H9 (cell line): ENCODE results near the gene MBLAC1. TPM values are rescaled to one million over a fixed set of nuclear protein-coding genes. Genes with fewer than 3 reads are reported as not detected.

Experiments used
- DNase-seq: peaks from one replicate; pipeline ENCODE4 v3.0.0-alpha.2; 2017
- H2AFZ ChIP-seq: one replicate; pipeline ENCODE4 v1.6.1; 2013; ENCODE audit warnings: mild to moderate bottlenecking, low read length, control low read depth, moderate library complexity
- H2AK5ac ChIP-seq: 2 replicates; pipeline ENCODE4 v1.6.1; 2013; ENCODE audit warnings: low read length, control low read depth, mixed read lengths; ENCODE audit not compliant: insufficient read length
- H2BK120ac ChIP-seq: one replicate; pipeline ENCODE4 v1.6.1; 2013; ENCODE audit warnings: low read depth, mild to moderate bottlenecking, low read length, control low read depth, inconsistent platforms; ENCODE audit not compliant: poor library complexity, severe bottlenecking
- H2BK12ac ChIP-seq: 2 replicates; pipeline ENCODE4 v1.6.1; 2013; ENCODE audit warnings: low read length, control low read depth, mixed read lengths, low read depth; ENCODE audit not compliant: insufficient read length
- H2BK15ac ChIP-seq: 2 replicates; pipeline ENCODE4 v1.6.1; 2013; ENCODE audit warnings: low read depth, low read length, control low read depth
- H2BK20ac ChIP-seq: one replicate; pipeline ENCODE4 v1.6.1; 2013; ENCODE audit warnings: low read depth, mild to moderate bottlenecking, low read length, control low read depth, inconsistent platforms; ENCODE audit not compliant: poor library complexity, severe bottlenecking
- H2BK5ac ChIP-seq: 2 replicates; pipeline ENCODE4 v1.6.1; 2013; ENCODE audit warnings: low read length, control low read depth, mixed read lengths; ENCODE audit not compliant: insufficient read length
- H3K14ac ChIP-seq: 2 replicates; pipeline ENCODE4 v1.6.1; 2013; ENCODE audit warnings: low read length, control low read depth; ENCODE audit not compliant: insufficient read depth
- H3K18ac ChIP-seq: 2 replicates; pipeline ENCODE4 v1.6.1; 2013; ENCODE audit warnings: low read depth, mild to moderate bottlenecking, mixed read lengths, low read length, control low read depth; ENCODE audit not compliant: insufficient read length
- H3K23ac ChIP-seq: 2 replicates; pipeline ENCODE4 v1.6.1; 2013; ENCODE audit warnings: low read length, control low read depth, mixed read lengths, low read depth; ENCODE audit not compliant: insufficient read length
- H3K23me2 ChIP-seq: 2 replicates; pipeline ENCODE4 v1.6.1; 2013; ENCODE audit warnings: low read depth, mild to moderate bottlenecking, mixed read lengths, low read length, control low read depth; ENCODE audit not compliant: insufficient read length, poor library complexity, severe bottlenecking
- H3K27ac ChIP-seq: 2 replicates; pipeline ENCODE4 v1.5.1; 2013; ENCODE audit warnings: low read length, control low read depth, mixed read lengths, low read depth; ENCODE audit not compliant: insufficient read length
- H3K27me3 ChIP-seq: 2 replicates; pipeline ENCODE4 v1.6.1; 2013; ENCODE audit warnings: low read length, control low read depth, inconsistent platforms; ENCODE audit not compliant: insufficient read depth
- H3K4ac ChIP-seq: 2 replicates; pipeline ENCODE4 v1.6.1; 2013; ENCODE audit warnings: low read depth, mild to moderate bottlenecking, control low read depth, inconsistent platforms, low read length, moderate library complexity
- H3K4me1 ChIP-seq: 2 replicates; pipeline ENCODE4 v1.6.1; 2013; ENCODE audit warnings: low read length, control low read depth, inconsistent platforms; ENCODE audit not compliant: insufficient read depth
- H3K4me2 ChIP-seq: 2 replicates; pipeline ENCODE4 v1.6.1; 2013; ENCODE audit warnings: low read length, control low read depth, mixed read lengths; ENCODE audit not compliant: insufficient read length, insufficient read depth
- H3K56ac ChIP-seq: 2 replicates; pipeline ENCODE4 v1.6.1; 2013; ENCODE audit warnings: low read depth, mild to moderate bottlenecking, mixed read lengths, low read length, control low read depth; ENCODE audit not compliant: insufficient read length
- H3K79me1 ChIP-seq: 2 replicates; pipeline ENCODE4 v1.6.1; 2013; ENCODE audit warnings: low read depth, mild to moderate bottlenecking, moderate library complexity, low read length, control low read depth, inconsistent platforms; ENCODE audit not compliant: insufficient read depth, poor library complexity, severe bottlenecking
- H3K79me2 ChIP-seq: 2 replicates; pipeline ENCODE4 v1.6.1; 2013; ENCODE audit warnings: low read length, control low read depth, inconsistent platforms; ENCODE audit not compliant: insufficient read depth
- H3K9ac ChIP-seq: 2 replicates; pipeline ENCODE4 v1.6.1; 2013; ENCODE audit warnings: low read length, control low read depth, mixed read lengths; ENCODE audit not compliant: insufficient read length; ENCODE audit errors: extremely low read depth
- H3K9me3 ChIP-seq: one replicate; pipeline ENCODE4 v1.6.1; 2013; ENCODE audit warnings: low read depth, low read length, inconsistent platforms; ENCODE audit not compliant: control insufficient read depth
- H3T11ph ChIP-seq: one replicate; pipeline ENCODE4 v1.6.1; 2013; ENCODE audit warnings: mild to moderate bottlenecking, low read length, control low read depth, inconsistent platforms
- H4K20me1 ChIP-seq: one replicate; pipeline ENCODE4 v1.6.1; 2013; ENCODE audit not compliant: control insufficient read depth, insufficient read length, insufficient read depth
- H4K5ac ChIP-seq: 2 replicates; pipeline ENCODE4 v1.6.1; 2013; ENCODE audit warnings: low read depth, mild to moderate bottlenecking, mixed read lengths, low read length, control low read depth; ENCODE audit not compliant: insufficient read length
- H4K8ac ChIP-seq: replicated peaks from 2 replicates; pipeline ENCODE4 v1.6.1; 2013; ENCODE audit warnings: low read length, control low read depth, mixed read lengths, low read depth; ENCODE audit not compliant: insufficient read length
- H4K91ac ChIP-seq: 2 replicates; pipeline ENCODE4 v1.6.1; 2013; ENCODE audit warnings: low read depth, mild to moderate bottlenecking, moderate library complexity, mixed read lengths, low read length, control low read depth; ENCODE audit not compliant: insufficient read length
- H3K27ac Mint-ChIP-seq, 3 experiments: 2 replicates in 2 of 3; 3 replicates in 1 of 3; pipeline ENCODE4 v1.8.0; 2020 to 2021; ENCODE audit warnings: mixed read lengths in 3 of 3, mild to moderate bottlenecking in 1 of 3, moderate library complexity in 1 of 3
- H3K27me3 Mint-ChIP-seq: 2 replicates; pipeline ENCODE4 v1.8.0; 2021; ENCODE audit warnings: low read depth, mild to moderate bottlenecking, moderate library complexity, mixed read lengths
- H3K36me3 Mint-ChIP-seq, 3 experiments: 2 replicates in 2 of 3; 3 replicates in 1 of 3; pipeline ENCODE4 v1.8.0; 2020 to 2021; ENCODE audit warnings: low read depth in 3 of 3, mixed read lengths in 3 of 3; ENCODE audit not compliant: insufficient read depth in 1 of 3
- H3K4me1 Mint-ChIP-seq, 2 experiments: 2 replicates each; pipeline ENCODE4 v1.8.0; 2020; ENCODE audit warnings: mixed read lengths in 2 of 2
- H3K4me3 Mint-ChIP-seq, 2 experiments: 2 replicates in 1 of 2; 3 replicates in 1 of 2; pipeline ENCODE4 v1.8.0; 2020 to 2021; ENCODE audit warnings: mild to moderate bottlenecking in 2 of 2, mixed read lengths in 2 of 2, moderate library complexity in 1 of 2
- H3K9me3 Mint-ChIP-seq, 2 experiments: 2 replicates in 1 of 2; 3 replicates in 1 of 2; pipeline ENCODE4 v1.8.0; 2020; ENCODE audit warnings: mild to moderate bottlenecking in 2 of 2, mixed read lengths in 2 of 2, moderate library complexity in 1 of 2
- WGBS: extraction: QIAGEN DNeasy Blood & Tissue Kit; methylation state at CpG from one replicate; pipeline ENCODE4 v1.1.7; 2013; ENCODE audit warnings: missing lambda C conversion rate, low lambda C conversion rate, mixed read lengths; ENCODE audit not compliant: insufficient read length; ENCODE audit errors: extremely low coverage; 5-methylcytosine and 5-hydroxymethylcytosine counted together
- total RNA-seq: library from RNA; stranded (reverse); gene quantifications from 2 replicates; pipeline ENCODE4 v1.2.1, GENCODE V29; 2021
- TF ChIP-seq, protein P1 (sequence below): fragments of 200-600 bp; sonication (generic); conservative IDR thresholded peaks from 3 replicates; pipeline ENCODE4 v1.8.0; 2021; ENCODE audit warnings: antibody characterized with exemption, mild to moderate bottlenecking

MBLAC1 gene
- total RNA-seq, 1 experiment from 2014 or later: 1.9 TPM

DNA sequence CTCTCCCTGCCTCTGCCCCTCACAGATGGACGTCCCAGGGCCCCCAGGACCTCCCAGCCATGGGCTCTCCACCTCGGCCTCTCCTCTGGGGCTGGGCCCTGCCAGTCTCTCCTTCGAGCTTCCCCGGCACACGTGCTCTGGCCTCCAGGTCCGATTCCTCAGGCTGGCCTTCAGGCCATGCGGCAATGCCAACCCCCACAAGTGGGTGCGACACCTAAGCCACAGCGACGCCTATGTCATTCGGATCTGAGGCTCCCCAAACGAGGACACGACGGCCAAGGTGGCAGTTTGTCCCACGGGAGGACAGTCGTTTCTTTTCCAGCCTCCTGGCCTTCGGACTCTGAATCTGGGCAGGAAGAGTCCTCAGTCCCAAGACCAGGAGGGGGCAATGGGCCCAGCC lies 20.1 kb upstream of the MBLAC1 start:
- Histone ChIP-seq H3K14ac (no peak overlapping the region), H3K4ac (no peak overlapping the region), H4K8ac (no peak overlapping the region), H3K23ac (no peak overlapping the region), H3T11ph (no peak overlapping the region), H3K79me1 (no peaks in the 10 kb centered on the region), H2AFZ (no peak overlapping the region), H4K5ac (no peak overlapping the region), H2BK15ac (no peak overlapping the region), H2BK20ac (no peak overlapping the region), H3K4me2 (no peak overlapping the region), H3K27ac (no peak overlapping the region), H2AK5ac (no peak overlapping the region), H2BK120ac (no peak overlapping the region), H2BK12ac (no peak overlapping the region), H3K9me3 (no peaks in the 10 kb centered on the region), H4K91ac (no peak overlapping the region), H3K9ac (no peak overlapping the region), H3K23me2 (no peaks in the 10 kb centered on the region), H3K18ac (no peak overlapping the region), H3K56ac (no peak overlapping the region), H3K79me2 (no peaks in the 10 kb centered on the region), H2BK5ac (no peak overlapping the region), H4K20me1 (no peaks in the 10 kb centered on the region), H3K4me1 (no peaks in the 10 kb centered on the region), H3K27me3 (no peaks in the 10 kb centered on the region)
- peak overlapping the region in 1 of 2 experiments; percentile 57; a peak in 1 of 5 replicates for H3K4me3 Mint-ChIP-seq
- TF ChIP-seq, protein P1, sequence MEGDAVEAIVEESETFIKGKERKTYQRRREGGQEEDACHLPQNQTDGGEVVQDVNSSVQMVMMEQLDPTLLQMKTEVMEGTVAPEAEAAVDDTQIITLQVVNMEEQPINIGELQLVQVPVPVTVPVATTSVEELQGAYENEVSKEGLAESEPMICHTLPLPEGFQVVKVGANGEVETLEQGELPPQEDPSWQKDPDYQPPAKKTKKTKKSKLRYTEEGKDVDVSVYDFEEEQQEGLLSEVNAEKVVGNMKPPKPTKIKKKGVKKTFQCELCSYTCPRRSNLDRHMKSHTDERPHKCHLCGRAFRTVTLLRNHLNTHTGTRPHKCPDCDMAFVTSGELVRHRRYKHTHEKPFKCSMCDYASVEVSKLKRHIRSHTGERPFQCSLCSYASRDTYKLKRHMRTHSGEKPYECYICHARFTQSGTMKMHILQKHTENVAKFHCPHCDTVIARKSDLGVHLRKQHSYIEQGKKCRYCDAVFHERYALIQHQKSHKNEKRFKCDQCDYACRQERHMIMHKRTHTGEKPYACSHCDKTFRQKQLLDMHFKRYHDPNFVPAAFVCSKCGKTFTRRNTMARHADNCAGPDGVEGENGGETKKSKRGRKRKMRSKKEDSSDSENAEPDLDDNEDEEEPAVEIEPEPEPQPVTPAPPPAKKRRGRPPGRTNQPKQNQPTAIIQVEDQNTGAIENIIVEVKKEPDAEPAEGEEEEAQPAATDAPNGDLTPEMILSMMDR: no peak
- no CpG with 5 or more reads among the region's 17 CpGs for WGBS
- no peaks in the 10 kb centered on the region for H3K9me3 Mint-ChIP-seq
- H3K36me3 Mint-ChIP-seq: peaks cover 53 to 76% (median 75%) of the 10 kb centered on the region in 3 experiments
- no peaks in the 10 kb centered on the region; the same call in 1 of the 2 replicates for H3K27me3 Mint-ChIP-seq
- H3K4me1 Mint-ChIP-seq: peaks cover 3 to 6% of the 10 kb centered on the region in 2 experiments; a peak in 3 of 4 replicates
- DNase-seq: no peak
- no peak overlapping the region for H3K27ac Mint-ChIP-seq
